ENCODE data around the gene SOCS1. TPM values are rescaled to one million over a fixed set of nuclear protein-coding genes. Genes with fewer than 3 reads are reported as not detected.
"Not testable (repeated sequence)": the region's sequence is repeated elsewhere in the genome, so short reads cannot be mapped to it uniquely, and the experiment has no call there.

The SOCS1 gene
- total RNA-seq, 1 donor from 2014 or later: 1.0 TPM

DNA sequence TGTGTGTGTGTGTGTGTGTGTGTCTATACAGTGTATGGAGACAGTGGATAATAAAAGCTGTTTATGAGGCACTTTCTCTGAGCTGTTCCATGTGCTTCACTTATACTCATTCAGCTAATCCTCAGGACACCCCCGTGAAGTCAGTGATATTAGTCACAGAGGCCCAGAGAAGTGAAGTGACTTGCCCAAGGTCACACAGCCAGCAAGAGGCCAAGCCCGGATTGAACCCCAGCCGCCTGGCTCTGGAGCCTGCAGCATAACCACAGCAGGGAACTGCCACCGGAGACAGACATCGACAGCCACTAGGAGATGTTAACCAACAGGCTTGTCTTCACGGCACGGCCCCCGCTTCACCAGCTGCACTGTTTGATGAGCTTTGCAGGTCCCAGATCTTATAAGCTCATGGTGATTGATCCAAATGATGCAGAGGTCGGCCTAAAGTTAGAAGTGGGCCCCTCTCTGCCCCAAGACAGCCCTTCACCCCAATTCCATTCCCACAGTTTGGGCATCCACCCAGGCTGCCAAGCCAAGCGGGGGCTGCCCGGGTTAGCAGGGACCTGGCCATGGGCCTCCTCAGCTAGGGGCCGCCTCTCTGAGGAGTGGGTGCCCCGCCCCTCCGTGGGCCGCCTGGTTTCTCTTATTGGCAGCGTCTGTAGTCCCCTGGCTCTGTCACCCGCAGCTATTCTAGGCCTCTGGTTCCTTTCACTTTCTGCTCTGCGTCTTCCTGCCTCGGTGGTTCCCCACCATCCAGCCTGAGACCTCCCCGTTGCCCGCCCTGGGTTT, 30.9 kb downstream of the SOCS1 start:
- H3K9me3 ChIP-seq (ENCODE audit: control insufficient read depth in 3 of 3, low read length in 3 of 3): no peaks in the 10 kb centered on the region
- H3K36me3 ChIP-seq (ENCODE audit: control insufficient read depth in 3 of 3, insufficient read depth in 3 of 3, low read length in 3 of 3): no peaks in the 10 kb centered on the region
- H3K4me3 ChIP-seq (ENCODE audit: low read length in 3 of 3): no peak overlapping the region
- H3K4me1 ChIP-seq (ENCODE audit: control insufficient read depth in 3 of 3, insufficient read depth in 3 of 3, low read length in 3 of 3): peaks cover 0 to 14% (median 11%) of the 10 kb centered on the region in 3 donors
- H3K27ac ChIP-seq (ENCODE audit: low read depth, low read length): no peak overlapping the region
- no peaks in the 10 kb centered on the region for H3K27me3 ChIP-seq (ENCODE audit: control insufficient read depth in 3 of 3, insufficient read depth in 3 of 3, low read length in 3 of 3)
- H3K9ac ChIP-seq (ENCODE audit: low read depth in 1 of 3, low read length in 3 of 3): peak overlapping the region in 1 of 3 donors; percentile 25

DNA sequence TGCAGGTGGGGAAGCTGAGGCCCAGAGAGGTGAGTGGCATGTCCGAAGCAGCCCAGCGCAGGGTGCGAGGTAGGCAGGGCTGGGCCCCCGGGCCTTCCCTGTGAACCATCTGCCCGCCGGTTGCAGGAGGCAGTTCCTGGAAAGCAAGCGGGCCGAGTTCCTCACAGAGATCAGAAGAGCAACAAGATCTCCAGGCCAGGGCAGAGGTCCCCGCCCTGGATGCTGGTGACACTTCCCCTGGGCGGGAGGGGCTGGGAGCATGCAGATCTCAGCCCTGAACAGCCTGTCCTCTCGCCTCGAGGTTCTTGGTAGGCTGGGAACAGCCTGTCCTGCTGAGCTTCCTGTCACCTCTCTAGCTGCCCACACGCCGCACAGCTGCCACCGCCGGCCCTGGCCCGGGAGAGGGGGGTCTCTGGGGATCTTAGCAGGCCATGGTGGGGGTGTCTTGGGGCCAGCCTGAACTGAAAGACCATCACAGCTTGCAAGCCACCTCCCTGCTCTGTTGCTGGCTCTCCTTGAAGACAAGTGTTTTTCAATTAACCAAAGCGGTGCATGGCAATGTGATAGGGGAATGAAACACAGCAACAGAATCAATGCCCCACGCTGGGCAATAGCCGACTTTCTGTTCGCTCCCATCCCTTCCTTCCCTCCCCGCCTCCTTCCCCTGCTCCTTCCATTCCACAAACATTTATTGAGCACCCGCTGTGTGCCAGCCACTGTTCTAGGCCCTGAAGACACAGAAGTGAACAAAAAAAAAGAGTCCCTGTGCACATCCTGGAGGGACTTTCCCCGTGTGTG, 31.7 kb downstream of the SOCS1 start:
- no peaks in the 10 kb centered on the region for H3K27me3 ChIP-seq (ENCODE audit: control insufficient read depth in 3 of 3, insufficient read depth in 3 of 3, low read length in 3 of 3)
- no peak overlapping the region for H3K27ac ChIP-seq (ENCODE audit: low read depth, low read length)

DNA sequence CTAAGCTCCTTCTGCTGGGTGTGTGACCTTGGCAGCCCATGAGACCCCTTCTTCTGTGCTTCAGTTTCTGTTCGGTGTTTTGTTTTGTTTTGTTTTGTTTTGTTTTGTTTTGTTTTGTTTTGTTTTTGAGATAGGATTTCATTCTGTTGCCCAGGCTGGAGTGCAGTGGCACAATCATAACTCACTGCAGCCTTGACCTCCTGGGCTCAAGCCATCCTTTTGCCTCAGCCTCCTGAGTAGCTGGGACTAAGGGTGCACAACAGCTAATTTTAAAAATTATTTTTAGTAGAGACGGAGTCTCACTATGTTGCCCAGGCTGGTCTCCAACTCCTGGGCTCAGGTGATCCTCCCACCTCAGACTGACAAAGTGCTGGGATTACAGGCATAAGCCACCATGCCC, 35.5 kb downstream of the SOCS1 start:
- not testable (repeated sequence) for H3K36me3 ChIP-seq (ENCODE audit: control insufficient read depth in 3 of 3, insufficient read depth in 3 of 3, low read length in 3 of 3); H3K27ac ChIP-seq (ENCODE audit: low read depth, low read length); H3K27me3 ChIP-seq (ENCODE audit: control insufficient read depth in 3 of 3, insufficient read depth in 3 of 3, low read length in 3 of 3); H3K4me3 ChIP-seq (ENCODE audit: low read length in 3 of 3); H3K9ac ChIP-seq (ENCODE audit: low read depth in 1 of 3, low read length in 3 of 3)
- H3K4me1 ChIP-seq (ENCODE audit: control insufficient read depth in 3 of 3, insufficient read depth in 3 of 3, low read length in 3 of 3): peaks cover 0 to 14% (median 11%) of the 10 kb centered on the region in 3 donors
- peaks cover 7 to 13% (median 11%) of the 10 kb centered on the region in 3 donors for H3K9me3 ChIP-seq (ENCODE audit: control insufficient read depth in 3 of 3, low read length in 3 of 3)

More for the DNA sequence above, 31.7 kb downstream of the SOCS1 start:
- Histone ChIP-seq H3K4me3 (ENCODE audit: low read length in 3 of 3) (no peak overlapping the region), H3K9ac (ENCODE audit: low read depth in 1 of 3, low read length in 3 of 3) (peak overlapping the region in 2 of 3 donors; percentile 43 to 54), H3K9me3 (ENCODE audit: control insufficient read depth in 3 of 3, low read length in 3 of 3) (no peaks in the 10 kb centered on the region), H3K4me1 (ENCODE audit: control insufficient read depth in 3 of 3, insufficient read depth in 3 of 3, low read length in 3 of 3) (peaks cover 0 to 14% (median 11%) of the 10 kb centered on the region in 3 donors), H3K36me3 (ENCODE audit: control insufficient read depth in 3 of 3, insufficient read depth in 3 of 3, low read length in 3 of 3) (no peaks in the 10 kb centered on the region)

DNA sequence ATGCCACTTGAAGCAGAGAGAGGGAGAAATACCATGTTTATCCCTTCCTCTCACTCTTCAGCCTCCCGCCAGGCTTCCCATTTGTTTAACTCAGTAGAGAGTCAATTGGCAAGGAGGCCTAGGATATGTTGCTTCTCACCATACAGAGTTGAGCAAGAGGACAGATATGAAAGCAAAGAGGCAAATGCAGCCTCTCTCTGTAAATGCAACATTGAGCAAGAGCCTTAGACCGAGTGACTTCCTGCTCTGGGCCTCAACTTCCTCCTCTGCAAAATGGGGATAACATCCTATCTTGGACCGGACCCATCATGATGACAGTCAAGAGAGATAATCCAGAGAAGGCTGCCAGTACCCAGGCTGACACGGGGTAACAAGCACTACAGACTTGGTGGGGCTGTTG, 36.8 kb downstream of the SOCS1 start:
- H3K36me3 ChIP-seq (ENCODE audit: control insufficient read depth in 3 of 3, insufficient read depth in 3 of 3, low read length in 3 of 3): no peaks in the 10 kb centered on the region
- no peaks in the 10 kb centered on the region for H3K27me3 ChIP-seq (ENCODE audit: control insufficient read depth in 3 of 3, insufficient read depth in 3 of 3, low read length in 3 of 3)
- H3K9me3 ChIP-seq (ENCODE audit: control insufficient read depth in 3 of 3, low read length in 3 of 3): peaks cover 7 to 13% (median 11%) of the 10 kb centered on the region in 3 donors
- no peak overlapping the region for H3K4me3 ChIP-seq (ENCODE audit: low read length in 3 of 3)
- H3K4me1 ChIP-seq (ENCODE audit: control insufficient read depth in 3 of 3, insufficient read depth in 3 of 3, low read length in 3 of 3): peaks cover 0 to 4% (median 3%) of the 10 kb centered on the region in 3 donors
- H3K9ac ChIP-seq (ENCODE audit: low read depth in 1 of 3, low read length in 3 of 3): no peak overlapping the region
- H3K27ac ChIP-seq (ENCODE audit: low read depth, low read length): no peak overlapping the region

DNA sequence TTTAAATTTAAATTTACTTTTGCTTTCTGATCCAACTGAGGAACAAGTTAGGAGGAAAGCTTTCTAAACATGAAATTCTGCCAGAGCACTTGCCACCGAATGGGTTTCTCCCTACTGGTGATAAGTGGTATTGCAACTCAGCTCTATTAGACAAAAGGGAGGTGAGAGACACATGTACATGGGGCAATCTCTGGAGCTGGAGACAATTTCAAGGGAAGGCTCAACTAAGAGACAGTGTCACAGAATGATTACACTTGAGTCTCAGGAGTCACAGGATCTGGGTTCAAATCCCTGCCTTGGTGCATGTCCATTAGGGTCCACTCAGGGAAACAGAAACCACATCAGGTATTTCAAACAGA, 37.4 kb downstream of the SOCS1 start:
- H3K27ac ChIP-seq (ENCODE audit: low read depth, low read length): no peak overlapping the region
- H3K4me1 ChIP-seq (ENCODE audit: control insufficient read depth in 3 of 3, insufficient read depth in 3 of 3, low read length in 3 of 3): no peaks in the 10 kb centered on the region
- H3K36me3 ChIP-seq (ENCODE audit: control insufficient read depth in 3 of 3, insufficient read depth in 3 of 3, low read length in 3 of 3): no peaks in the 10 kb centered on the region
- peaks cover 7 to 13% (median 11%) of the 10 kb centered on the region in 3 donors for H3K9me3 ChIP-seq (ENCODE audit: control insufficient read depth in 3 of 3, low read length in 3 of 3)
- no peaks in the 10 kb centered on the region for H3K27me3 ChIP-seq (ENCODE audit: control insufficient read depth in 3 of 3, insufficient read depth in 3 of 3, low read length in 3 of 3)
- H3K9ac ChIP-seq (ENCODE audit: low read depth in 1 of 3, low read length in 3 of 3): no peak overlapping the region
- H3K4me3 ChIP-seq (ENCODE audit: low read length in 3 of 3): no peak overlapping the region

DNA sequence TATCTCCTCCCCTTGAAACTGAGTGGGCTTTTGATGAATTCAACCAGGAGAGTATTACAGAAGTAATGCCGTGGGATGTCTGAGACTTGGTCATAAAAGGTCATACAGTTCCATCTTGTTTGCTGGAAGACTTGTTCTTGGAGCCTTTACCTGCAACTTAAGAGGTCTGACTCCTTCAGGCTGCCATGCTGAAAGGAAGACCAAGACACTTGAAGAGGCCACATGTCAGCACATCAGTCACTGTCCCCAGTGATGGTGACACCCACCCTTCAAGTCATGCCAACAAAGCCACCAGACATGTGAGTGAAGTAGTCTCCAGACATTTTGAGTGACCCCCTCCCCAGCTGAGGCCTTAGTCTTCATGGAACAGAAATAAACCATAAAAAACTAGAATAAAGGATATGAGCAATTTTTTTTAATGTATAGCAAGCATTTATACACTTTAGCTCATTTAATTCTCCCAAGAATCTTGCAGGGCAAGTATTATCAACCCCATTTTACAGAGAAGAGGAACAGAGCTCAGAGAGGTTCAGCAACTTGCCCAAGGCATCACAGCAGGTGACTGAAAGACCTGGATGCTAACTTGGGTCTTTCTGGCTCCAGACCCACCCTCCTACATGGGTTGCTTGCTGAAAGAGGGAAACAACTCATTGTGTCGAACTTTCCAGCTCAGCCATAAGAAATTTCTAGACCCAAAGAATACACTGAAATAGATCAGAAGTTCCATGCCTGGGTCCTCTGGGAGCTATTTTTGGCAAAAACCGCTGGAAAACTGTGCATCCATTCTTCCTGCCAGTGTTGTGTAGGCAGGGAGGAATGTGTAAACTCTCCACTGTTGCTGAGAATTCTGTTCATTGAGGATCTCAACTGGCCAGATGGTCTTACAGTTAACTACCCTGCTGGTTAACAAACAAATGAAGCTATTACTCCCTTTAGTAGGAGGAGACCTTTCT, 38.1 kb downstream of the SOCS1 start:
- Histone ChIP-seq H3K36me3 (ENCODE audit: control insufficient read depth in 3 of 3, insufficient read depth in 3 of 3, low read length in 3 of 3) (no peaks in the 10 kb centered on the region), H3K4me3 (ENCODE audit: low read length in 3 of 3) (no peak overlapping the region), H3K9ac (ENCODE audit: low read depth in 1 of 3, low read length in 3 of 3) (no peak overlapping the region), H3K27ac (ENCODE audit: low read depth, low read length) (no peak overlapping the region), H3K27me3 (ENCODE audit: control insufficient read depth in 3 of 3, insufficient read depth in 3 of 3, low read length in 3 of 3) (no peaks in the 10 kb centered on the region), H3K9me3 (ENCODE audit: control insufficient read depth in 3 of 3, low read length in 3 of 3) (peaks cover 7 to 13% (median 11%) of the 10 kb centered on the region in 3 donors), H3K4me1 (ENCODE audit: control insufficient read depth in 3 of 3, insufficient read depth in 3 of 3, low read length in 3 of 3) (no peaks in the 10 kb centered on the region)

DNA sequence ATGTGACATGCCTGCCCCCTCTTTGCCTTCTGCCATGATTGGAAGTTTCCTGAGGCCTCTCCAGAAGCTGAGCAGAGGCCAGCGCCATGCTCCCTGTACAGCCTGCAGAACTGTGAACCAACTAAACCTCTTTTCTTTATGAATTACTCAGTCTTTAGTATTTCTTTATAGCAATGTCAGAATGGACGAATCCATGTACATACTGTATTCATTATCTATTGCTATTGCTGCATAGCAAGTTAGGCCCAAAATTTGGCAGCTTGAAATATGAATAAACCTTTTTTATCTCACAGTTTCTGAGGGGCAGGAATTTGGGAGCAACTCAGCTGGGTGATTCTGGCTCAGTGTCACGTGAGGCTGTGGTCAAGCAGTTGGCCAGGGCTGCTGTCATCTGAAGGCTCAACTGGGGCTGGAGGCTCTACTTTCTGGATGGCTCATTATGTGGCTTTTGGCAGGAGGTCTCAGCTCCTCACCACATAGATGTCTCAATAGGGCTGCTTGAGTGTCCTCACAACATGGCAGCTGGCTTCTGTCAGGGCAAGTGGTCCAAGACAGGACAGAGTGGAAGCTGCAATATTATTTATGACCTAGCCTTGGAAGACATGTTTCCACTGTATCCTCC, 40.0 kb downstream of the SOCS1 start:
- Histone ChIP-seq H3K27ac (ENCODE audit: low read depth, low read length) (no peak overlapping the region), H3K4me1 (ENCODE audit: control insufficient read depth in 3 of 3, insufficient read depth in 3 of 3, low read length in 3 of 3) (peaks cover 0 to 4% (median 3%) of the 10 kb centered on the region in 3 donors), H3K4me3 (ENCODE audit: low read length in 3 of 3) (no peak overlapping the region), H3K27me3 (ENCODE audit: control insufficient read depth in 3 of 3, insufficient read depth in 3 of 3, low read length in 3 of 3) (peaks cover 4 to 17% (median 5%) of the 10 kb centered on the region in 3 donors), H3K36me3 (ENCODE audit: control insufficient read depth in 3 of 3, insufficient read depth in 3 of 3, low read length in 3 of 3) (no peaks in the 10 kb centered on the region), H3K9me3 (ENCODE audit: control insufficient read depth in 3 of 3, low read length in 3 of 3) (peaks cover 7 to 13% (median 11%) of the 10 kb centered on the region in 3 donors), H3K9ac (ENCODE audit: low read depth in 1 of 3, low read length in 3 of 3) (no peak overlapping the region)

DNA sequence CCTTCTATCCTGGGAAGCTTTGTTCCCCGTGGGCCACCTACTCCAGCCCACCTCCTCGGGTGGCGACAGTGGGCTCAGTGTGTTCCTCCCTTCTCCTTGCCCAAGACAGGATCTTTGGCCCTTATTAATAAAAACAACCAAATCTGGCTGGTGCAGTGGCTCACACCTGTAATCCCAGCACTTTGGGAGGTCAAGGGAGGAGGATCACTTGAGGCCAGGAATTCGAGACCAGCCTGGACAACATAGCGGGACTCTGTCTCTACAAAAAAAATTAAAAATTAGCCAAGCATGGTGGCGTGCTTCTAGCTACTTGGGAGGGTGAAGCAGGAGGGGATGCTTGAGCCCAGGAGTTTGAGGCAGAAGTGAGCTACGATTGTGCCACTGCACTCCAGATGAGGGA, 42.2 kb downstream of the SOCS1 start:
- Histone ChIP-seq H3K9ac (ENCODE audit: low read depth in 1 of 3, low read length in 3 of 3) (no peak overlapping the region), H3K4me1 (ENCODE audit: control insufficient read depth in 3 of 3, insufficient read depth in 3 of 3, low read length in 3 of 3) (peaks cover 0 to 4% (median 3%) of the 10 kb centered on the region in 3 donors), H3K4me3 (ENCODE audit: low read length in 3 of 3) (no peak overlapping the region), H3K36me3 (ENCODE audit: control insufficient read depth in 3 of 3, insufficient read depth in 3 of 3, low read length in 3 of 3) (no peaks in the 10 kb centered on the region), H3K9me3 (ENCODE audit: control insufficient read depth in 3 of 3, low read length in 3 of 3) (peaks cover 7 to 10% (median 7%) of the 10 kb centered on the region in 3 donors), H3K27me3 (ENCODE audit: control insufficient read depth in 3 of 3, insufficient read depth in 3 of 3, low read length in 3 of 3) (peaks cover 4 to 17% (median 8%) of the 10 kb centered on the region in 3 donors), H3K27ac (ENCODE audit: low read depth, low read length) (no peak overlapping the region)

DNA sequence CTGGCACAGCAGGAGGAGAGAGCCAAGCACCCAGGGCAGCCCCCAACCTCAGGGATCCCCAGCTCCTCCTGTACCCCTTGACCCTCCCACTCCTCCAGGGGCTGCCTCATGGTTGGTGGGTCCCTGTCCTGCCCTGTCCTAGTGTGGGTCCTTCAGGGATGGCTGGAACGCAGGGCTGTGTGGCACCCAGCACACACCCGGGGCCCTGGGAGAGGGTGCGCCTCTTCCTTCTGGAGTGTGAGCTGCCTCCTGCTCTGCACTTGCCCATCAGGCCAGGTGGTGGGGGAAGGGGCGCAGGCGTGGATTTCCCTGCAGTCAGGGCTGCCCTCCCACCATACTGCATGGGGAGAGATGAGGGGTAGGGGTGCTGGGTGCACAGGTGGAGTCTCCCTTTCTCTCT, 42.6 kb downstream of the SOCS1 start:
- Histone ChIP-seq H3K9me3 (ENCODE audit: control insufficient read depth in 3 of 3, low read length in 3 of 3) (peaks cover 5 to 10% (median 7%) of the 10 kb centered on the region in 3 donors), H3K4me1 (ENCODE audit: control insufficient read depth in 3 of 3, insufficient read depth in 3 of 3, low read length in 3 of 3) (peaks cover 0 to 4% (median 3%) of the 10 kb centered on the region in 3 donors), H3K27me3 (ENCODE audit: control insufficient read depth in 3 of 3, insufficient read depth in 3 of 3, low read length in 3 of 3) (peaks cover 5 to 19% (median 12%) of the 10 kb centered on the region in 3 donors), H3K9ac (ENCODE audit: low read depth in 1 of 3, low read length in 3 of 3) (no peak overlapping the region), H3K27ac (ENCODE audit: low read depth, low read length) (no peak overlapping the region), H3K36me3 (ENCODE audit: control insufficient read depth in 3 of 3, insufficient read depth in 3 of 3, low read length in 3 of 3) (no peaks in the 10 kb centered on the region), H3K4me3 (ENCODE audit: low read length in 3 of 3) (no peak overlapping the region)

Measured in skeletal muscle tissue (tissue), 4 donors.